Measurements from ENCODE around the gene NUP62. TPM values are rescaled to one million over a fixed set of nuclear protein-coding genes. Genes with fewer than 3 reads are reported as not detected.
A peak's percentile ranks its signal among the peaks of the same experiment; 100 is the strongest.

Gene NUP62
- total RNA-seq, 2 donors from 2014 or later, result 44.4 to 76.9 TPM

- Histone ChIP-seq H3K4me3 (no peak overlapping the region), H3K9me3 (no peaks in the 10 kb centered on the region), H3K36me3 (no peaks in the 10 kb centered on the region), H3K27ac (no peak overlapping the region), H3K27me3 (replicated peaks; ENCODE audit: insufficient read depth) (no peaks in the 10 kb centered on the region), H3K4me1 (replicated peaks) (no peaks in the 10 kb centered on the region)
- 55% methylated on average over 21 of the region's 21 CpGs for WGBS
- intact Hi-C loops (cut with DNase I), result no loop called here
- peak; percentile 19 for TF ChIP-seq POLR2AphosphoS5 (IDR thresholded peaks at IDR 0.05)
- TF ChIP-seq POLR2A (IDR thresholded peaks at IDR 0.05), result no peak
- peak in 1 of 4 experiments; percentile 42 for TF ChIP-seq CTCF (IDR thresholded peaks at IDR 0.05)
- DNase-seq (ENCODE audit: low spot score), result peak; percentile 37
Measured at GRCh38 chr19:49916839-49917733, 12.2 kb downstream of the NUP62 start.

- Histone ChIP-seq H3K27me3 (replicated peaks; ENCODE audit: insufficient read depth) (no peaks in the 10 kb centered on the region), H3K4me3 (no peak overlapping the region), H3K9me3 (no peaks in the 10 kb centered on the region), H3K36me3 (no peaks in the 10 kb centered on the region), H3K27ac (no peak overlapping the region), H3K4me1 (replicated peaks) (no peaks in the 10 kb centered on the region)
- no peak for DNase-seq (ENCODE audit: low spot score)
- TF ChIP-seq CTCF (IDR thresholded peaks at IDR 0.05) (no peak), POLR2AphosphoS5 (IDR thresholded peaks at IDR 0.05) (no peak), POLR2A (IDR thresholded peaks at IDR 0.05) (no peak)
- WGBS, result 95% methylated on average over 6 of the region's 6 CpGs
- intact Hi-C loops (cut with DNase I), result no loop called here
Measured at GRCh38 chr19:49915271-49915670, 14.0 kb downstream of the NUP62 start.

DNA sequence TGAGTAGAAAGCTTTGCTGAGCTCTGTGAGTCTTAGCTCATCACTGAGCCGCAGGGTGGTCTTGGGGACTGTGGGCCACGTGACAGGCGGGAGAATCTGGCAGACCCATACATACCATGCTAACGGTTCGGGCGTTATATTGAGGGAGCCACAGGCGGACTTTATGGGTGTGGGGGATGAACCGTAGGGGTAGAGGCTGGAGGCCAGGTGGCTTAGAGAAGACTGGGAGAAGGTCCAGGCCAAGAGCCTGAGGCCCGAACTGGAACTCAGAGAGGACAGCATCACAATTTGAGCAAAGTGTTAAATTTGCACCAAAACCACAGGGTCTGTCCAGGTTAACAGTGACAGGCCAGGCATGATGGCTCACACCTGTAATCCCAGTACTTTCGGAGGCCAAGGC, 15.6 kb downstream of the NUP62 start:
- intact Hi-C loops (cut with DNase I), result no loop called here
- WGBS, result 79% methylated on average over 10 of the region's 10 CpGs
- no peak for DNase-seq (ENCODE audit: low spot score)
- Histone ChIP-seq H3K27ac (no peak overlapping the region), H3K27me3 (replicated peaks; ENCODE audit: insufficient read depth) (no peaks in the 10 kb centered on the region), H3K36me3 (no peaks in the 10 kb centered on the region), H3K9me3 (no peaks in the 10 kb centered on the region), H3K4me3 (no peak overlapping the region), H3K4me1 (replicated peaks) (no peaks in the 10 kb centered on the region)
- TF ChIP-seq POLR2A (IDR thresholded peaks at IDR 0.05), result no peak
- TF ChIP-seq CTCF (IDR thresholded peaks at IDR 0.05), result no peak
- no peak for TF ChIP-seq POLR2AphosphoS5 (IDR thresholded peaks at IDR 0.05)

DNA sequence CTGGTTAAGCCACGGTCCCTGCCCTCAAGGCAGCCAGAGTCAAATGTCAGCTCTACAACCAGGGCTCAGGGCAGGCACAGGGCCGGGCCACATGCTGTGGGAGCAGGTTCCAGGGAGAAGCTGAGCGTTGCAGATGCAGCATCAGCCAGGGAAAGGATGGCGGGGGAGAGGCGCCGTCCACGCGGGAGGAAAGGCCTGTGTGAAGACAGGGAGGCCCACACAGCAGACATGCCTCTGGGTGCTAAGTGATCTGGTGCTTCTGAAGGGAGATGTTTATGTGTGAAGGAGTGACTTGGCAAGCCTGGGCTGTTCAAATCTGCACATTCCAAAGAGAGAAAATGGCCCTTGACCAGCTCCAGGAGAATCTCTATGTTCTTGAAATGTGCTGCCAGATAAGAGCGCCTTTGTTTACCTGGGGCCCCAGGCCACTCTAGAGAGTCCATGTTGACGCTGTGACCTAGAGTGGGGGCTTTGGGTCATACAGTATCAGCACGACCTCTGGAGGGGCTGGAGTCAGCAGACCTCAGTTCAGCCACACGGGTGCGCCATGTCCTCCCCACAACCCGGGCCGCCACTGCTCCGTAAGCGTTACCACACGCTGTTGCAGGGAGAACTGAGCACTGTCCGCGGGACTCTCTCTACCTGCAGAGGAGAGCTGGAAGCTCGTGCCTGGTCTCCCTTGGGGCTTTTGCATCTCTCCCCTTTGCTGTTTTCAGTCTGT, 16.2 kb downstream of the NUP62 start:
- TF ChIP-seq POLR2A (IDR thresholded peaks at IDR 0.05), result no peak
- TF ChIP-seq POLR2AphosphoS5 (IDR thresholded peaks at IDR 0.05), result no peak
- no peak for TF ChIP-seq CTCF (IDR thresholded peaks at IDR 0.05)
- Histone ChIP-seq H3K27me3 (replicated peaks; ENCODE audit: insufficient read depth) (no peaks in the 10 kb centered on the region), H3K9me3 (no peaks in the 10 kb centered on the region), H3K4me3 (no peak overlapping the region), H3K36me3 (no peaks in the 10 kb centered on the region), H3K27ac (no peak overlapping the region), H3K4me1 (replicated peaks) (no peaks in the 10 kb centered on the region)
- intact Hi-C loops (cut with DNase I), result no loop called here
- no peak for DNase-seq (ENCODE audit: low spot score)
- WGBS, result 82% methylated on average over 21 of the region's 21 CpGs

Measured in prostate gland (tissue), 2 donors.